Common myeloid progenitor, CD34-positive (primary cell): ENCODE results near the gene REPIN1.

Source experiments
- CTCF ChIA-PET: fragments of 350-600 bp; sonication (Branson Sonifier 250); formaldehyde crosslinking; loops from one replicate; lab custom pipeline; 2021; ENCODE audit warnings: antibody characterized with exemption; lab: Charles Lee
- POLR2A ChIA-PET: fragments of 350-600 bp; sonication (Branson Sonifier 250); formaldehyde crosslinking; loops from one replicate; lab custom pipeline; 2021; ENCODE audit warnings: antibody characterized with exemption; lab: Charles Lee
- DNase-seq, 3 donors: peaks; one replicate each; pipeline versions ENCODE4 v3.0.0 to v3.0.0-alpha.2; 2013
- H3K27ac ChIP-seq, 2 experiments: 1 replicate in 1 of 2; 2 replicates in 1 of 2; pipeline ENCODE4 v1.7.0; 2013; ENCODE audit warnings: inconsistent platforms in 2 of 2, low read length in 2 of 2, mild to moderate bottlenecking in 2 of 2, low read depth in 1 of 2, moderate library complexity in 1 of 2; ENCODE audit not compliant: severe bottlenecking in 2 of 2, insufficient read depth in 1 of 2, poor library complexity in 1 of 2
- H3K27me3 ChIP-seq, 5 experiments: replicated peaks in 2 of 5; 1 replicate in 3 of 5; 2 replicates in 2 of 5; pipeline versions ENCODE4 v1.6.1 to v1.7.0; 2013; ENCODE audit warnings: low read length in 4 of 5, mild to moderate bottlenecking in 2 of 5, moderate library complexity in 2 of 5, inconsistent platforms in 1 of 5; ENCODE audit not compliant: insufficient read depth in 5 of 5, control insufficient read depth in 4 of 5
- H3K36me3 ChIP-seq, 4 experiments: 1 replicate in 2 of 4; 2 replicates in 2 of 4; pipeline versions ENCODE4 v1.6.1 to v1.7.0; 2013; ENCODE audit warnings: low read length in 3 of 4, control low read depth in 1 of 4, mild to moderate bottlenecking in 1 of 4; ENCODE audit not compliant: control insufficient read depth in 4 of 4, insufficient read depth in 4 of 4
- H3K4me1 ChIP-seq, 4 experiments: 1 replicate in 3 of 4; 2 replicates in 1 of 4; pipeline versions ENCODE4 v1.6.1 to v1.7.1; 2013; ENCODE audit warnings: low read length in 3 of 4, mild to moderate bottlenecking in 3 of 4, control low read depth in 1 of 4, inconsistent platforms in 1 of 4, moderate library complexity in 1 of 4; ENCODE audit not compliant: control insufficient read depth in 4 of 4, insufficient read depth in 4 of 4; ENCODE audit errors: control extremely low read depth in 1 of 4
- H3K4me3 ChIP-seq, 7 experiments: 1 replicate in 4 of 7; 2 replicates in 3 of 7; pipeline versions ENCODE4 v1.5.1 to v1.7.0; 2013; ENCODE audit warnings: mild to moderate bottlenecking in 7 of 7, low read length in 6 of 7, moderate library complexity in 6 of 7, inconsistent platforms in 2 of 7, low read depth in 2 of 7, control low read depth in 1 of 7; ENCODE audit not compliant: insufficient read depth in 4 of 7, control insufficient read depth in 1 of 7; ENCODE audit errors: extremely low read depth in 1 of 7
- H3K9me3 ChIP-seq, 5 experiments: 1 replicate in 4 of 5; 2 replicates in 1 of 5; pipeline versions ENCODE4 v1.6.1 to v1.7.1; 2013; ENCODE audit warnings: low read length in 4 of 5, mild to moderate bottlenecking in 2 of 5, inconsistent platforms in 1 of 5, low read depth in 1 of 5, moderate library complexity in 1 of 5; ENCODE audit not compliant: control insufficient read depth in 4 of 5, insufficient read depth in 2 of 5; ENCODE audit errors: control extremely low read depth in 1 of 5
- WGBS: methylation state at CpG from one replicate; pipeline ENCODE4 v1.1.5; 2013; ENCODE audit not compliant: insufficient coverage; 5-methylcytosine and 5-hydroxymethylcytosine counted together

The REPIN1 gene

DNA sequence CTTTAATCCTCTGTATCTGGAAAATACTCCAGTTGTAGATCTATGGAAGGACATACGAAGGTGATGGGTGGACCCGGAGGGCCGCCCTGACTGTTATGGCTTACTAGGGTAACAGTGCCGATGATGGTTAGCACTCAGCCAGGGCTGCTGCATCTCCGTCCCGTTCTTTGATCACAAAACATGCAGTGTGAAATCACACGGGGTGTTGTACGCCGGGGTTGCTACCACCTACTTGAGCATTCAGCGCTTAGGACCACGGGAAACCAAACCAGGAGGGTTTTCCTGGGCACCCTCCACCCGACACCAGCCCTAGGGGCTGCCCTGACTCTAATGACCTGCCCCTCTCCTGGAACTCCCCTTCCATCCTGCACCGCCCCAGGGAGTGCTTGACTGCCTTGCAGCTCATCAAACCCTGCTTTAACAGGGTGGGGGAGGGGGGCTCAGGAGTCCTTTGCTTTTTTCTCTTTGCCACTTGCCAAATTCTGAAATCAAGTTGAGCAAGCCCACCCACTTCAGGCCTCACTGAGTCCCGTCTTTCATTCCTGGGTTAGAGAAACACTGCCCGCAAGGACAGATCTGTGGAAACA lies 30.9 kb downstream of the REPIN1 start:
- Histone ChIP-seq H3K27me3 (no peaks in the 10 kb centered on the region), H3K36me3 (peaks cover 0 to 32% (median 14%) of the 10 kb centered on the region in 4 experiments), H3K4me3 (no peak overlapping the region), H3K9me3 (no peaks in the 10 kb centered on the region), H3K4me1 (peaks cover 0 to 12% (median 11%) of the 10 kb centered on the region in 4 experiments), H3K27ac (no peak overlapping the region)
- no peak for DNase-seq
- CTCF ChIA-PET, result no interaction called here
- 90% methylated on average over 15 of the region's 15 CpGs for WGBS
- POLR2A ChIA-PET, result no interaction called here

DNA sequence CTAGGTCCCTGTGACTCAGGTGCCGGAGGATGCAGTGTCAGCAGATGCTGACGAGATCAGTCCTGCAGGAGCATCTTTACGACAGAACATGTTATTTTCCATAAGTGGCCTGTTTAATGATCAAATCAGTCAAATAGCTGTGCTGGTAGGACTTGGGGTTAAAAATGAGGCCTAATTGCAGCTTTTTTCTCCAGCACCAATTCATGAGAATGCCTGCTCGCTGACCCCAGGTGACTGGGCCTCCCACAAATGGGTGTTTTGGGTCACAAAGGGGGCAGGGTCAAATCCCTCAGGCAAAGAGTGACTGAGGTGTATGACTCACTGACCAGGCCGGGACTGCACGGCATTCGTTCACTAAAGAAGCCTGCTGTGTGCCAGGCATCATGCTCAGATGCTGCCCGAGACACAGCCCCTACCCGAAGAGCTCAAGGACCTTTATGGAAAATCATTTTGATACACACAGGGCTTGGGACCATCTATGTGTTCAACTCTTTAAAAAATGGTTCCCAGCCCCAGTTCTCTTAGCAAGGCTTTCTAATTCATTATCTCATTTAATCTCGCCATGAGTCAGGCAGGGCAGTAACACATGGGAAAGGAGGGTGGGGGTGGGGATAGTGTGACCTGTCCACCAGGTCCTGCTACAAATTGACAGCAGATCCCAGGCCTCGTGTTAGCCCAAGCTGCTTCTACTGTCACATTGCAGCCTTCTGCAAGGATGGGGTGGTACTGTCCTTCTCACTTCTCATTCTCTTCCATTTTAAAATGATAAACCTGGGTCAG lies 31.6 kb downstream of the REPIN1 start:
- H3K4me3 ChIP-seq, result no peak overlapping the region
- ChIA-PET CTCF (interaction anchor here (0.7 to 0.9 kb wide), 2 partner anchors 13 to 45 kb away, joined by 3 to 4 read pairs; no protein-coding TSS in a partner anchor), POLR2A (no interaction called here)
- 76% methylated on average over 9 of the region's 11 CpGs for WGBS
- H3K36me3 ChIP-seq, result peaks cover 0 to 32% (median 14%) of the 10 kb centered on the region in 4 experiments
- peaks cover 0 to 16% (median 15%) of the 10 kb centered on the region in 4 experiments for H3K4me1 ChIP-seq
- H3K9me3 ChIP-seq, result no peaks in the 10 kb centered on the region
- H3K27ac ChIP-seq, result no peak overlapping the region
- DNase-seq, result no peak
- H3K27me3 ChIP-seq, result no peaks in the 10 kb centered on the region

DNA sequence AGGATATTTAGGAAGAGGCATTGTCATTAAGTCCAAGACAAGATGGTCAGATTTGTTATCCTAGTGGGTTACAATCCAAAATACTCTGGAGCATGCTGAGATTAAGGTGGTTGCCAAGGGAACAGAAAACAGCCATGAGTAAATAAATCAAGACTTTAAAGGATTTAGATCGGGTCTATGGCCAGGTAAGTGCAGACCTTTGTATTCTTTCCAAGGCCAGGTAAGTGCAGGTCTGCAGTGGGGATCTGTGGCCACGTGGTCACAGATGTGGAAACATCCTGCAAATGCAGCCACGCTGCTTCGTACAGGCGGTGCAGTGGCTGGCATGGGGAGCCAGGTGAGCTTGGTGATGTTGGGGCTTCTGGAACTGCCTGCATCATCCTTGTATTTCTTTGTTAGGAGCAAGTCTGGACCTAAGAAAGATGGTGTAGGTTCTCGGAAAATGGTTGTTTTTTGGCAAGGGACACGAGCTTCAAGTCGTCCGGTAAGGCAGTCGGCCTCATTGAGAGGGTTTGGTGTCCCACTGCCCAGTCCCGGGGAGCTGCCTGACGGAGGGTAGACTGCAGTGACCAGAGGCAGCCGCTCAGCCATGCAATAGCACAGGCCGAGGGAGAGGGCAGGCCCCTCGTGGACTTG lies 32.3 kb downstream of the REPIN1 start:
- ChIA-PET CTCF (interaction anchor here (0.9 to 2.0 kb wide), 3 partner anchors 8 to 46 kb away, joined by 3 to 10 read pairs (median 7); no protein-coding TSS in a partner anchor), POLR2A (no interaction called here)
- WGBS, result 93% methylated on average over 13 of the region's 15 CpGs
- no peak for DNase-seq
- Histone ChIP-seq H3K4me3 (no peak overlapping the region), H3K36me3 (peaks cover 0 to 29% (median 12%) of the 10 kb centered on the region in 4 experiments), H3K27me3 (no peaks in the 10 kb centered on the region), H3K9me3 (no peaks in the 10 kb centered on the region), H3K4me1 (peaks cover 0 to 19% (median 18%) of the 10 kb centered on the region in 4 experiments), H3K27ac (no peak overlapping the region)

DNA sequence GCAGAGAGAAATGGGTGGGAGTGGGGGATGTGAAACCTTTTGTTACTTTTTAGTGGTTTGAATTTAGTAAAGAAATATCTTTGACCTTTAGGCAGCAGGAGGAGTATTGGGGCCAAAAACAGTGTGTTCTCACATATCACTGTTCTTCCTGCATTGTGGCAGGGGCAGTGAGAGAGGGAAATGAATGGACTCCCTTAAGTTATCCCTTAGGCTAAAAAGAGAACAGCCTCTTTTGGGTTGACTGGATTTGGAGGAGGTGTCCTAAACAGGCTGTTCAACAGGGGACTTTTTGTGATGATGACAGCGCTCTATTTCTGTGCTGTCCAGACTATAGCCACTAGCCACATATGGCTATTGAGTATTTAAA lies 32.8 kb downstream of the REPIN1 start:
- no peak for DNase-seq
- WGBS, result 100% methylated on average over 1 of the region's 1 CpG
- no peak overlapping the region for H3K4me3 ChIP-seq
- H3K27me3 ChIP-seq, result no peaks in the 10 kb centered on the region
- H3K4me1 ChIP-seq, result peaks cover 0 to 24% (median 23%) of the 10 kb centered on the region in 4 experiments
- H3K27ac ChIP-seq, result no peak overlapping the region
- no peaks in the 10 kb centered on the region for H3K9me3 ChIP-seq
- CTCF ChIA-PET, result interaction anchor here (2.0 kb wide), 2 partner anchors 8 to 46 kb away, joined by 7 to 10 read pairs; no protein-coding TSS in a partner anchor
- H3K36me3 ChIP-seq, result peaks cover 0 to 25% (median 11%) of the 10 kb centered on the region in 4 experiments
- POLR2A ChIA-PET, result no interaction called here

DNA sequence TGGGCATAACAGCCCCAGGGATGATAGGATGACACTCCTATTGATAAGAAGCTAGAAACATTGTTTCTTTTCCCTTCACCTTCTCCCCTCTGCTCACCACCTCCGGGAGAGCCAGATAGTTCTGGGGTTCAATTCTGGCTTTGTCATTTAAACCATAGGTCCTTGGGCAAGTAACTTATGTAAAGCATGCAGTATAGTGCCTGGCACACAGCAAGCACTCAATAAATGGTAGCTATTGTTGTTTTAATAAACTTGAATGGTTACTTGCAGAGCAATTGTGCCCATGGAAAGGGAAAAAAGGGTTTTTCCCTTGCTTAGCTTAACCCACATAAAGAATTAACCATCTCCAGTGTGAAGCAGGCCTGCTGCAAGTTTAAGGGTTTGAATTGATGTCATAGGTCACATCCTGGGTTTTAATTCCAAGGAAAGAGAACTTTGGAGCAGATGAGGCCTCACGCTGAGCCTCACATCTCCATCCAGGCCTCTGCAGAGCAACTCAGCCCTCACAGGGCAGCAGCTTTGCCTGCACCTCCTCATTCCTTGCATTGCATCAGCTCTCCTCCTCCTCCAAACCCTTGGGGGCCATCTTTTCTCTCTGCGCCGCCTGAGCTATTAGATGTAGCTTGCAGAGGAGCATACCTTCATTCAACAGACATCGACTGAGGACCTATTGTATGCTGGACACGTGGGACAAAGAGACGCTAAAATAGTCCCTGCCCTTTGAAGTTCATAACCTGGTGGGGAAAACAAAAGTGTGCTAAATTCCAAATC lies 33.4 kb downstream of the REPIN1 start:
- Histone ChIP-seq H3K4me3 (no peak overlapping the region), H3K36me3 (peaks cover 0 to 20% (median 7%) of the 10 kb centered on the region in 4 experiments), H3K9me3 (no peaks in the 10 kb centered on the region), H3K27ac (no peak overlapping the region), H3K27me3 (no peaks in the 10 kb centered on the region), H3K4me1 (peaks cover 0 to 31% (median 29%) of the 10 kb centered on the region in 4 experiments)
- CTCF ChIA-PET, result interaction anchor here (0.5 to 2.0 kb wide), 6 partner anchors 9 to 757 kb away, joined by 3 to 10 read pairs (median 4); no protein-coding TSS in a partner anchor
- DNase-seq, result no peak
- WGBS, result 98% methylated on average over 6 of the region's 7 CpGs
- POLR2A ChIA-PET, result no interaction called here

DNA sequence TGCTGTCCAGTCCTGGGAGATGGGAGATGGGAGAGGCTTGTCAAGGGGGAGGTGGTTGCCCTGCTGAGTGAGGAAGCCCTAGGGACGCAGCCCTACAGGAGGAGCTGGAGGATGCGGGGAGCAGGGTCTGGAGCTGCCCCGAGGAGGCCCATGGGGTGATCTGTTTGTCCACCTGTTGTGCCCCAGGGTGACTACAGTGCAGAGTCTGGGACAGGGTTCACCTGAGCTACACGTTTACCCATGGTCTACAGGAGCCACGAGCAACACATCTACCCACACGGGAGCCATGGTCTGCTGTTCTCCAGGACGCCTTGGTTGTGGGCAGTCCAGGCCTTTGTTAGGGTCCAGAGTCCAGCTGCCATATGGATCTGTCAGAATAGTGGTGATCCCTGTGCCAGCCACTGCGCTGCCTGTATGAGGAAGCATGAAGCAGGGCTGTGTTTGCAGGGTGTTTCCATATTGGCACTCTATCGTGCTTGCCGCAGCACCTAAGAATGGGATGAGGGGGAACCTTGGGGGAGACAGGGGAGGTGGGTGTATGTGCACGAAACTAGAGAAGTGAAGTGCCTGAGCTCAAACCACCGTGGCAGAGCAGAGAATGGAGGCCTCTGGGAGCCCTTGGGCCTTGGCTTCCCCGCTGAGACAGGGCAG lies 34.2 kb downstream of the REPIN1 start:
- CTCF ChIA-PET, result interaction anchor here (0.8 to 2.0 kb wide), 6 partner anchors 9 to 47 kb away, joined by 3 to 10 read pairs (median 4); no protein-coding TSS in a partner anchor
- H3K9me3 ChIP-seq, result no peaks in the 10 kb centered on the region
- H3K4me1 ChIP-seq, result peaks cover 0 to 33% (median 31%) of the 10 kb centered on the region in 4 experiments
- no peak for DNase-seq
- POLR2A ChIA-PET, result no interaction called here
- WGBS, result 99% methylated on average over 9 of the region's 13 CpGs
- peaks cover 0 to 17% (median 6%) of the 10 kb centered on the region in 4 experiments for H3K36me3 ChIP-seq
- H3K27ac ChIP-seq, result no peak overlapping the region
- H3K4me3 ChIP-seq, result no peak overlapping the region
- H3K27me3 ChIP-seq, result no peaks in the 10 kb centered on the region
